AG10803 (cell line): ENCODE data around the gene SMIM23.
A peak's percentile ranks its signal among the peaks of the same experiment; 100 is the strongest.

Experiments
- DNase-seq: peaks from one replicate; pipeline ENCODE4 v3.0.0; 2010; ENCODE audit warnings: low read depth
- H3K4me3 ChIP-seq: 2 replicates; pipeline ENCODE4 v1.5.1; 2011; ENCODE audit warnings: mild to moderate bottlenecking, low read length, control low read depth
- TF ChIP-seq, protein P1 (sequence below): conservative IDR thresholded peaks from 2 replicates; pipeline ENCODE4 v1.5.1; 2011; ENCODE audit warnings: mild to moderate bottlenecking, low read length, control low read depth, inconsistent platforms

The SMIM23 gene

DNA sequence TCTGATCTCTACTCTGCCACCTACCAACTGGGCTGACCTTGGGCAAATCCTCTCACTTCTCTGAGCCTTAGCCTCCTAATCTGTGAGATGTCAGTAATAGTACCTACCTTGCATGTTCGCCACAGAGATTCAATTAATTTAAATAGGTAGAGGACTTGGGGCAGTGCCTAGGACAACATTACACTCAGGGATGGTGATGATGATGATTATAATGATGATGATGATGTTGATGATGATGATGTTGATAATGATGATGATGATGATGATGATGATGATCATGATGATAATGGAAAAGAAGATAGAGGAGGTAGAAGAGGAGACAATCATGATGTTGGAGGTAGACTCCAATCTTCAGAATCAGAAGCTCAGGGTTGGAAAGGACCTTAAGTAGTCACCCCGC is 40.7 kb upstream of the SMIM23 start:
- TF ChIP-seq, protein P1, sequence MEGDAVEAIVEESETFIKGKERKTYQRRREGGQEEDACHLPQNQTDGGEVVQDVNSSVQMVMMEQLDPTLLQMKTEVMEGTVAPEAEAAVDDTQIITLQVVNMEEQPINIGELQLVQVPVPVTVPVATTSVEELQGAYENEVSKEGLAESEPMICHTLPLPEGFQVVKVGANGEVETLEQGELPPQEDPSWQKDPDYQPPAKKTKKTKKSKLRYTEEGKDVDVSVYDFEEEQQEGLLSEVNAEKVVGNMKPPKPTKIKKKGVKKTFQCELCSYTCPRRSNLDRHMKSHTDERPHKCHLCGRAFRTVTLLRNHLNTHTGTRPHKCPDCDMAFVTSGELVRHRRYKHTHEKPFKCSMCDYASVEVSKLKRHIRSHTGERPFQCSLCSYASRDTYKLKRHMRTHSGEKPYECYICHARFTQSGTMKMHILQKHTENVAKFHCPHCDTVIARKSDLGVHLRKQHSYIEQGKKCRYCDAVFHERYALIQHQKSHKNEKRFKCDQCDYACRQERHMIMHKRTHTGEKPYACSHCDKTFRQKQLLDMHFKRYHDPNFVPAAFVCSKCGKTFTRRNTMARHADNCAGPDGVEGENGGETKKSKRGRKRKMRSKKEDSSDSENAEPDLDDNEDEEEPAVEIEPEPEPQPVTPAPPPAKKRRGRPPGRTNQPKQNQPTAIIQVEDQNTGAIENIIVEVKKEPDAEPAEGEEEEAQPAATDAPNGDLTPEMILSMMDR = no peak
- H3K4me3 ChIP-seq = no peak overlapping the region
- no peak for DNase-seq

DNA sequence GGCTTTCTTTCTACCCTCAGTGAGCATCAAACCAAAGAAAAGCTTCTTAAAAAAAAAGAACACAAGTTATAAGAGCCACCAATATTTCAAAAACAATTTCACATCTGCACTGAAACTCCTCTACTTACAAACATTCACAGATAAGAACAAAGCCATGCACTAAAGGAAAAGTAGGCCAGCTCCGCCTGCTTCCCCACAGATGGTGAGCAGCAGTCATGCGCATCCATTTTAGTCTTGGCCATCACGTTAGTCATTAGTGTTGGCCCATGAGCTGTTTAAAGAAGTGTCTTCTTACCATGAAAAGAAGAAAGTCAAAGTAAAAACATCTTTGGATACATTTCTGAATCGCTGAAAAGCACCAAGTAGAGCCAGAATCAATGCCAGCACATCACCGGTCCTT is 40.0 kb upstream of the SMIM23 start:
- peak; percentile 4 for DNase-seq
- H3K4me3 ChIP-seq = no peak overlapping the region
- TF ChIP-seq, protein P1 = no peak

DNA sequence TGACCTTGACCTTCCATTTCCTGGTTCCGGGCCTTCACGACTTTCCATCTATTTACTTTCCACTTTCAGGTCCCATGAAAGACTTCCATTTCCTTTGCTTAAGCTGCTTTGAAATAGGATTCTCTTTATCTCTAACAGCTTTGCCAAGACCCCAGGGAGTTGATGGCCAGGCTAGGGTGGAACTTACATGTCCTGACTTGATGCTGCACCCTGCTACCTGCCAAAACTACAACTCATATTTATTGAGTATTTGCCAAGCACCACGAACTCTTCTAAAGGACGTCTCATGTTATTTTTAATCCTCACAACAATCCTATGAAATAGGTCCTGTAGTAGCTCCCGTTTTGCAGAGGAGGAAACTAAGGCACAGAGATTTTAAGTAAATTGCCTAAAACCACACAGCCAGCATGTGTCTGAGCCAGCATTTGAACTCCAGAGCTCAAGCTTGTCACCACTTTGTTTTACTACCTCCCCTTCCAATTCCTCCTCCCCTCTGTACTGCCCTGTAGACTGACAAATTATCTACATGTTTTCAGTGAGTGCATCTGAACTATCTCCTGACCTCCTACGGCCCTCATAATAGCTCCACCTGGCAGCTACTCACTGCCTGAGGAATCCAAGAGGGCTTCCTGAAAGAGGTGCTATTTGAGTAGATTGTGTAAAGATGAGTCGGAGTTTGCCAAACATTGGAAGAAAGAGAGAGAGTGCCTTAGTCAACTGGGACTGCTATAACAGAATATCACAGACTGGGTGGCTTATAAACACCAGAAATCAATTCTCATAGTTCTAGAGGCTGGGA is 38.4 kb upstream of the SMIM23 start:
- no peak for DNase-seq
- TF ChIP-seq, protein P1 = no peak
- H3K4me3 ChIP-seq = no peak overlapping the region

DNA sequence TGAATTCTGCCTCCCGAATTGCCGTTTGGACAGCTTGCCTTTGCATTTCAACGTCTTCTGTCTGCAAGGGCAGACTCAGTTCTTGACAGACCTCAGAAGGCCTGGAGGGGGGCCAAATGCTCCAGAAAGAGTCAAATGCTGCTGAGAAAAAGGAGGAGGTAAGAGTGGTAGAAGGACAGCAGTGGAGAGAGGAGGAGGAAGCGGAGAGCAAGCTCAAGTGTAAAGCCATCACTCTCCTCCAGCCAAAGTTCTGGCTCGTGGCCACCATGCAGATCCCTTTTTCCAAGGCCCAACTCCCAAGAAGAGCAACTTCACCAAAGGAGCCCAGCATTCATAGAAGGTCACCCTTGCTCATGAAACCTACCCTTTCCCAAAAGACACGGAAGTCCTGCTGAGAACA is 36.9 kb upstream of the SMIM23 start:
- DNase-seq = no peak
- no peak overlapping the region for H3K4me3 ChIP-seq
- TF ChIP-seq, protein P1 = no peak

DNA sequence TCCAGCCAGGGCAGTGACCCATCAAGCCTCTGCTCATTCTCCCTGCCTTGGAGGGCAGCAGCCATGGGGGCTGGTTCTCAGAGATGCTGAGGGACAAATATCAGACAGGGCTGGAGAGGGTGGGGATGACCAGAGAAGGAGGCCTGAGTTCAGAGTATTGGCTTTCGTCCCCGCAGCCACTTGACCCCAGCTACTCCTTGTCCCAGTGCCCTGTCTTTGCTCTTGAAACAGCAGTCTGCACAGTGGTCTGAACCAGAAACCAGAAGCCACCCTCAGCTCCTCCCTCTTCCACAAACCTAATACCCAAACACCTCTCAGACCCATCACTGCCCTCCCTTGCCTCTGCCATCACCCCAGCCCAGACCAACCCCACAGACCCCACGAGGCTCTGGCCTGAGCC is 36.3 kb upstream of the SMIM23 start:
- DNase-seq = no peak
- TF ChIP-seq, protein P1 = no peak
- H3K4me3 ChIP-seq = no peak overlapping the region

DNA sequence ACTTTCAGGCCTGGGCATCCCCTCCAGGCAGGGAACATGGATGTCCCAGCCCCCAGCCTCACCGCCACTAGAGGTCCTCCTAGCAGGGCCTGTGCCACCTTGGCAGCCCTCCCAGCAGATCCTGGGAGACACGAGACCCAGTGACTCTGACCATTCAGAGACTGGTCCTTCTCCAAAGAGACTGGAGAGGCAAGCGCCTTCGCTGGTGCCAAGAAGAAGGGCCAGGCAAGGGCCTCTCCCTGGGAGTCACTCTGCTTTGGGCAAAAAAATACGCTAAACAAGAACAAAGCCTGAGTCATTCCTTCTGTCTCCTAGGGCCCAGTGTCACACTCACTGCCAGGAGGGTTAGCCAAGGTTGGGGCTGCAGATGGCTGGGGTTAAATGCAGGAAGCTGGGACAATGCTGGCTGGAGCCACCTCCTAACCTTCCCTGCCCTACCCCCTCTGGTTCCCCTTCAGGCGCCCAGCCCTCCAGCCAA is 35.3 kb upstream of the SMIM23 start:
- peak; percentile 40 for DNase-seq
- TF ChIP-seq, protein P1 = 0 out of 2 replicates have a peak, but pooled peaks have one; percentile 4
- H3K4me3 ChIP-seq = no peak overlapping the region

DNA sequence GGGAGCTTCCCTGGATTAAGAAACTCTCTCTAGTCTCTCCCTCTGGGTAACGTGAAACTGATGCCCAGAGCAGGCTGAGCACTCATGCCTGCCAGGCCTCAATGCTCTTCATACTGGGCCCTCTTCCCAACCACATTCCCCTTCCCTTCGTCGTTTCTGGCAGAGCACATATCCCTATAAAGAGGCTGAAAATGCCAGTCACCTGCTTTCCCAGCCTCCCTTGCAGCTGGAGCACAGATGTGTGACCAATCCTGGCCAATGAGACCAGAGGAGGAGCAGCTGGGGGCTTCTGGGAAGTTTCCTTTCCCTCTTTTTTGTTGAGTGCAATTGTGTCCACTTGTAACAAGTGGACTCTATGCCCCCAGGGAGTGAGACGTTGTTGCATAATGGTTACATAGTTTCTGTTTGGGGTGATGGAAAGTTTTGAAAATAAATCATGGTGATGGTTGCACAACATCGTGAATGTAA is 30.2 kb upstream of the SMIM23 start:
- peak; percentile 84 for DNase-seq
- no peak overlapping the region for H3K4me3 ChIP-seq
- TF ChIP-seq, protein P1 = no peak
